ENCODE measurements around the gene EID3. TPM values are rescaled to one million over a fixed set of nuclear protein-coding genes. Genes with fewer than 3 reads are reported as not detected.
A peak's percentile ranks its signal among the peaks of the same experiment; 100 is the strongest.

The EID3 gene
- polyA plus RNA-seq, 2 of the 4 experiments (the other 2 are of a cell fraction): 6.8 to 12.2 TPM

DNA sequence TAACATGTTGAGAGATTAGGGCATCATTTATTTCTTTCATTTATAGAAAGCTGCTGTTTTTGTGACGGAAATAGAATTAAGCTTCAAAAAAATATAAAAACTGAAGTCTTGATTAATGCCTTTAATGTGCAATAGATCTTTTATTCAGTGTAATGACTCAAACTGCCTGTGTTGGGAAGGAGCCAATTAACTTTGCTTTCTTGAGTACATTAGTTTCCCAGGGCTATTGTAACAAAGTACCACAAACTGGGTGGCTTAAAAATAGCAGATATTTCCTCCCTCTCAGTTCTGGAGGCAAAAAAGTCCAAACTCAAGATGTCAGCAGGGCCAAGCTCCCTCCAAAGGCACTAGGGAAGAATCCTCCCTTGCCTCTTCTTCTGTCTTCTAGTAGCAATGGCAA is 36.6 kb downstream of the EID3 start:
- peak overlapping the region in 1 of 2 experiments; percentile 54; a peak in 1 of 6 replicates for H3K27ac ChIP-seq
- ChIA-PET POLR2A (no interaction called here), CTCF (interaction anchor here (0.8 to 1.5 kb wide), 4 partner anchors 14 to 40 kb away, joined by 3 to 4 read pairs (median 3); no protein-coding TSS in a partner anchor)
- TF ChIP-seq RAD21 (conservative IDR thresholded peaks at IDR 0.05 in 1 of 2, IDR thresholded peaks at IDR 0.05 in 1 of 2) (no peak), POLR2A (IDR thresholded peaks at IDR 0.05; ENCODE audit: low read length) (no peak), TP53 (CRISPR knock-in tag; IDR thresholded peaks at IDR 0.05) (peak; percentile 88; the same call in 1 of the 2 replicates), HOXB5 (CRISPR knock-in tag; IDR thresholded peaks at IDR 0.05) (no peak), MAFK (IDR thresholded peaks at IDR 0.05; ENCODE audit: partially characterized antibody) (no peak)
- H3K4me2 ChIP-seq: peak overlapping the region; percentile 27
- FAIRE-seq (no peak), DNase-seq (ENCODE audit: low read depth in 1 of 2, low spot score in 1 of 2) (no peak), ATAC-seq (no peak; a peak in 1 of 6 replicates)
- 83% methylated on average over 1 of the region's 1 CpG for WGBS (ENCODE audit: missing lambda C conversion rate)
- no peaks in the 10 kb centered on the region for H3K9me3 ChIP-seq
- H3K4me1 ChIP-seq: peaks cover 100% of the 10 kb centered on the region
- H3K4me3 ChIP-seq: no peak overlapping the region

DNA sequence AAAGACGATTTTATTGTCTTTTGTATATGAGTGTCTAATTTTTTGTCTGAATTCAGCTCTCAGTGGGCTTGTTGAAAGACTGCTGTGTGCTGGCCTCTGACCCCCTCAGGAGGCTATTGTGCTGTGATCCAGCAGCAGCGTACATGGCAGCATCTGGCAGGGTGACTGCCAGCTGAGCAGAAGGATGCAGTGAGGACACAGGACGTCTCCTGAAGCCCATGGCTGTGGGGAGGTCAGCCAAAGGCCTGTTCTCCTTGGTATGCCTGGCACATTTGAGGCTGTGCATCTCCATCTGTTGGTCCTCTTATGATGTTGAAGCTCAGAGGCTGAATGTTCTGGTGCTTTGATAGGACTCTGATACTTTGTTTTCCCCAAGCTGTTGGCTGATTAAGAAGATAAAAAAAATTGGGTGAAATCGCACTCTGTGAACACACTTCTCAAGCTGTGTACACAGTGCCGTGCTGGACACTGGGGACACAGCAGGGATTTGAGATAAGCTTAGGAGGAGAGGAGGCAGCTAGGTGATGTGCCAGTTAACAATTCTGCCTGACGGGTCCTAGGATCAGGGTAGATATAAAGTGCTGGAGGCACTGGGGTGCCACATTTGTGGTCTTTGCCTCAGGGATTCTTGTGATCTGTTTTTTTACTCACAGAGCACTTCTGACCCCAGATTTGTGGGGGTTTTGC is 37.5 kb downstream of the EID3 start:
- peaks cover 100% of the 10 kb centered on the region for H3K4me1 ChIP-seq
- 60% methylated on average over 5 of the region's 6 CpGs for WGBS (ENCODE audit: missing lambda C conversion rate)
- TF ChIP-seq FOSL2 (IDR thresholded peaks at IDR 0.05) (no peak), FOSL2 (CRISPR knock-in tag; IDR thresholded peaks at IDR 0.05) (no peak), HOXA7 (CRISPR knock-in tag; IDR thresholded peaks at IDR 0.05) (0 out of 2 replicates have a peak, but pooled peaks have one; percentile 52), CHD4 (IDR thresholded peaks at IDR 0.05; ENCODE audit: borderline replicate concordance) (no peak), JUN (IDR thresholded peaks at IDR 0.05) (peak in 1 of 2 experiments; percentile 34; a peak in 3 of 5 replicates), HOXB5 (CRISPR knock-in tag; IDR thresholded peaks at IDR 0.05) (no peak), CBX2 (IDR thresholded peaks at IDR 0.05; ENCODE audit: borderline replicate concordance, low read depth) (no peak), FOXS1 (CRISPR knock-in tag; IDR thresholded peaks at IDR 0.05) (no peak), TFCP2L1 (CRISPR knock-in tag; IDR thresholded peaks at IDR 0.05) (peak; percentile 75; the same call in 1 of the 2 replicates), SMC3 (IDR thresholded peaks at IDR 0.05) (no peak), RCOR1 (IDR thresholded peaks at IDR 0.05; ENCODE audit: low read depth, low read length) (no peak), RNF2 (IDR thresholded peaks at IDR 0.05; ENCODE audit: borderline replicate concordance, low read depth) (no peak), EP300 (IDR thresholded peaks at IDR 0.05) (no peak), RAD21 (conservative IDR thresholded peaks at IDR 0.05 in 1 of 2, IDR thresholded peaks at IDR 0.05 in 1 of 2) (no peak), SREBF2 (IDR thresholded peaks at IDR 0.05) (no peak), RARB (CRISPR knock-in tag; IDR thresholded peaks at IDR 0.05) (no peak), MAFK (IDR thresholded peaks at IDR 0.05; ENCODE audit: partially characterized antibody) (no peak), FOSB (CRISPR knock-in tag; IDR thresholded peaks at IDR 0.05) (no peak; the same call in 1 of the 2 replicates), TP53 (CRISPR knock-in tag; IDR thresholded peaks at IDR 0.05) (no peak; the same call in 1 of the 2 replicates), NPAS2 (CRISPR knock-in tag; IDR thresholded peaks at IDR 0.05; ENCODE audit: borderline replicate concordance) (no peak), RFX5 (IDR thresholded peaks at IDR 0.05) (no peak), POLR2AphosphoS2 (conservative IDR thresholded peaks at IDR 0.05; ENCODE audit: low read length) (peak; percentile 94)
- TF ChIP-seq, protein P1, sequence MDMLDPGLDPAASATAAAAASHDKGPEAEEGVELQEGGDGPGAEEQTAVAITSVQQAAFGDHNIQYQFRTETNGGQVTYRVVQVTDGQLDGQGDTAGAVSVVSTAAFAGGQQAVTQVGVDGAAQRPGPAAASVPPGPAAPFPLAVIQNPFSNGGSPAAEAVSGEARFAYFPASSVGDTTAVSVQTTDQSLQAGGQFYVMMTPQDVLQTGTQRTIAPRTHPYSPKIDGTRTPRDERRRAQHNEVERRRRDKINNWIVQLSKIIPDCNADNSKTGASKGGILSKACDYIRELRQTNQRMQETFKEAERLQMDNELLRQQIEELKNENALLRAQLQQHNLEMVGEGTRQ (IDR thresholded peaks at IDR 0.05): no peak
- TF ChIP-seq, protein P2, sequence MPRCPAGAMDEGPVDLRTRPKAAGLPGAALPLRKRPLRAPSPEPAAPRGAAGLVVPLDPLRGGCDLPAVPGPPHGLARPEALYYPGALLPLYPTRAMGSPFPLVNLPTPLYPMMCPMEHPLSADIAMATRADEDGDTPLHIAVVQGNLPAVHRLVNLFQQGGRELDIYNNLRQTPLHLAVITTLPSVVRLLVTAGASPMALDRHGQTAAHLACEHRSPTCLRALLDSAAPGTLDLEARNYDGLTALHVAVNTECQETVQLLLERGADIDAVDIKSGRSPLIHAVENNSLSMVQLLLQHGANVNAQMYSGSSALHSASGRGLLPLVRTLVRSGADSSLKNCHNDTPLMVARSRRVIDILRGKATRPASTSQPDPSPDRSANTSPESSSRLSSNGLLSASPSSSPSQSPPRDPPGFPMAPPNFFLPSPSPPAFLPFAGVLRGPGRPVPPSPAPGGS (IDR thresholded peaks at IDR 0.05): no peak
- H3K4me2 ChIP-seq: peak overlapping the region; percentile 27
- peak overlapping the region in 1 of 2 experiments; percentile 54; a peak in 3 of 6 replicates for H3K27ac ChIP-seq
- ATAC-seq: peak; percentile 5 to 10; a peak in 4 of 6 replicates
- no peak overlapping the region for H3K4me3 ChIP-seq
- DNase-seq (ENCODE audit: low read depth in 1 of 2, low spot score in 1 of 2): peak in 1 of 2 experiments; percentile 31
- no peak for FAIRE-seq
- ChIA-PET POLR2A (no interaction called here), CTCF (interaction anchor here (0.7 to 1.4 kb wide), 3 partner anchors 41 to 712 kb away, joined by 3 read pairs; partner anchors contain the start of gene TXNRD1)
- no peaks in the 10 kb centered on the region for H3K9me3 ChIP-seq
